ENCODE data around the gene ZNF101.

The ZNF101 gene

DNA sequence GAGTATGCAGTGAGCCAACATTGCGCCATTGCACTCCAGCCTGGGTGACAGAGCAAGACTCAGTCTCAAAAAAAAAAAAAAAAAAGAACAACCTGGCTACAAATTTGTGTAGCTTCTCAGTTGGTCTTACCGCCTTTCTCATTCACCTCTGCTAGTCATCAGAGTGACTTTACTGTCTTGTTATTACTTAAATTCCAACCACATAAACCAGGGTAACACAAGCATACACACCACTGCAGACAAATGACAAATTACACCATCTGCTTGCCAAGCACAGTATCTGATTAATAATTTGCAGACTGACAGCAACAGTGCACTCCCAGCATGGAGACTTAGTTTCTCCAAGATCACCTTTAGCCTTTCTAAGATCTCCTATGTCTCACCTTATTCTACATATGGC is 53.3 kb downstream of the ZNF101 start:
- DNase-seq (ENCODE audit: low spot score), result no peak
- TF ChIP-seq, protein P1, sequence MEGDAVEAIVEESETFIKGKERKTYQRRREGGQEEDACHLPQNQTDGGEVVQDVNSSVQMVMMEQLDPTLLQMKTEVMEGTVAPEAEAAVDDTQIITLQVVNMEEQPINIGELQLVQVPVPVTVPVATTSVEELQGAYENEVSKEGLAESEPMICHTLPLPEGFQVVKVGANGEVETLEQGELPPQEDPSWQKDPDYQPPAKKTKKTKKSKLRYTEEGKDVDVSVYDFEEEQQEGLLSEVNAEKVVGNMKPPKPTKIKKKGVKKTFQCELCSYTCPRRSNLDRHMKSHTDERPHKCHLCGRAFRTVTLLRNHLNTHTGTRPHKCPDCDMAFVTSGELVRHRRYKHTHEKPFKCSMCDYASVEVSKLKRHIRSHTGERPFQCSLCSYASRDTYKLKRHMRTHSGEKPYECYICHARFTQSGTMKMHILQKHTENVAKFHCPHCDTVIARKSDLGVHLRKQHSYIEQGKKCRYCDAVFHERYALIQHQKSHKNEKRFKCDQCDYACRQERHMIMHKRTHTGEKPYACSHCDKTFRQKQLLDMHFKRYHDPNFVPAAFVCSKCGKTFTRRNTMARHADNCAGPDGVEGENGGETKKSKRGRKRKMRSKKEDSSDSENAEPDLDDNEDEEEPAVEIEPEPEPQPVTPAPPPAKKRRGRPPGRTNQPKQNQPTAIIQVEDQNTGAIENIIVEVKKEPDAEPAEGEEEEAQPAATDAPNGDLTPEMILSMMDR (IDR thresholded peaks at IDR 0.05; ENCODE audit: extremely low read depth, missing control alignments), result no peak

DNA sequence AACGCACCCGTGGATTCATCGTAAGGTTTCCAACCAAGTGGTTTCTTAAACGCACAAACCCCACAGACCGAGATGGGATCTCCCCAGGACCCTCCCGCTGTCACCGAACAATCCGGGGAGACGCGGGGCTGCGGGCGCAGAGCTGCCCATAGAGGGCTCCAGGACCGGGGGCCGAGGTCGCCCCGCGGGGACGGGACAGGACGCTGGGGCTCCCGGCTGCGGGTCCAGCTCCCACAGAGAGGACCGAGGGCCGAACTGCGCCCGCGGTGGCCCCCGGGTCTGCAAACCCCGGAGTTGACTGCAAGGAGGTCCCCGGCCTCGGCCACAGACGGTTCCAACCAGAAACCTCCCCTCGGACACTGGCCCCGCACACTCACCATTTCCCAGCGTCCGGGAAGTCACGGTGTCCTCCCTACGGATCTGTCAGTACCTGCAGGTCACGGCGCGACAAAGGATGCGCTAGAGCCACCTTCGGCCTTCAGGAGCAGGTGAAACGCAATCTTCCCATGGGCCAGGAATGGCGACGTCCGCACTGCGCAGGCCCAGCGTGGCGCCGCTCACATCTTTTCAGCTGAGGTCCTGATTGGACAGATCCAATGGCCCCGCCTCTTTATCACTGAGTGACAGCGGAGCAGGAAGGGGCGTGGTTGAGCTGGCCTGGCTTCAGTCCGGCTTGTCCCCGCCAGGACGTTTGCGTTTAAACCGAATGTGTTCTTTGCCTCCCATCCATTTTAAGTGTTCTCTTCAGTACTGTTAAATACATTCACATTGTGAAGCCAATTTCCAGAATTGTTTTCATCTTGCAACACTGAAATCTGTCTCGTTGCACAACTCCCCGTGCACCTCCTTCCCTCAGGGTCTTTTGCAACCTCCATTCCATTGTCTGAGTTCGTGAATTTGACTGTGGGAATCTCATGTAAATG is 64.2 kb downstream of the ZNF101 start, which contains the start of gene ZNF14:
ZNF14 (minus strand) TSS at position 534 of the 923 bp plus-strand sequence; CDS start at position 380, 154 bp downstream.
- peak; percentile 98 for DNase-seq (ENCODE audit: low spot score)

More for the DNA sequence above, 64.2 kb downstream of the ZNF101 start, which contains the start of gene ZNF14:
- TF ChIP-seq, protein P1 (IDR thresholded peaks at IDR 0.05; ENCODE audit: extremely low read depth, missing control alignments), result no peak

Data from GM20000 (cell line).